Fibroblast of skin of right biceps (primary cell): Measurements from ENCODE around the gene FAM219B.
A peak's percentile ranks its signal among the peaks of the same experiment; 100 is the strongest.
"Not testable (repeated sequence)": the region's sequence is repeated elsewhere in the genome, so short reads cannot be mapped to it uniquely, and the experiment has no call there.

ENCODE experiments used
- DNase-seq: peaks from one replicate; pipeline ENCODE4 v3.0.0-alpha.2; 2013

Gene FAM219B

GRCh38 chr15:74906450-74907162, at the start of gene FAM219B:
TSS of gene FAM219B (minus strand) at chr15:74906851. CDS start at chr15:74906800, 51 bp downstream.
- DNase-seq = peak; percentile 84

- peak; percentile 73 for DNase-seq
Observed at GRCh38 chr15:74955796-74956647, 49.4 kb upstream of the FAM219B start.

- DNase-seq = no peak
Observed at GRCh38 chr15:74955017-74955416, 48.4 kb upstream of the FAM219B start.

- DNase-seq = peak; percentile 56
Observed at GRCh38 chr15:74954515-74954914, 47.9 kb upstream of the FAM219B start.

- no peak for DNase-seq
Observed at GRCh38 chr15:74951006-74951405, 44.4 kb upstream of the FAM219B start.

- DNase-seq = peak; percentile 61
Observed at GRCh38 chr15:74950078-74950908, 43.6 kb upstream of the FAM219B start.

- peak; percentile 97 for DNase-seq
Observed at GRCh38 chr15:74937590-74938371, 31.1 kb upstream of the FAM219B start, which contains the start of gene COX5A. TSS of gene COX5A (minus strand) at chr15:74938073. CDS start at chr15:74938014, 59 bp downstream.

GRCh38 chr15:74937272-74937589, 30.6 kb upstream of the FAM219B start:
- DNase-seq = no peak

GRCh38 chr15:74935193-74935592, 28.5 kb upstream of the FAM219B start:
- DNase-seq = not testable (repeated sequence)

GRCh38 chr15:74933573-74933972, 26.9 kb upstream of the FAM219B start:
- DNase-seq = no peak

GRCh38 chr15:74928771-74929198, 22.1 kb upstream of the FAM219B start:
- no peak for DNase-seq

- no peak for DNase-seq
Observed at GRCh38 chr15:74924525-74924924, 17.9 kb upstream of the FAM219B start.

- DNase-seq = no peak
Observed at GRCh38 chr15:74920456-74920855, 13.8 kb upstream of the FAM219B start.

GRCh38 chr15:74917676-74918075, 11.0 kb upstream of the FAM219B start:
- DNase-seq = peak; percentile 13

- not testable (repeated sequence) for DNase-seq
Observed at GRCh38 chr15:74913799-74914198, 7.1 kb upstream of the FAM219B start.

GRCh38 chr15:74913041-74913440, 6.4 kb upstream of the FAM219B start:
- no peak for DNase-seq

- no peak for DNase-seq
Observed at GRCh38 chr15:74908635-74909034, 2.0 kb upstream of the FAM219B start.

- DNase-seq = no peak
Observed at GRCh38 chr15:74907163-74907870, 666 bp upstream of the FAM219B start.

- DNase-seq = peak; percentile 22
Observed at GRCh38 chr15:74906067-74906449, 593 bp downstream of the FAM219B start.

- DNase-seq = no peak
Observed at GRCh38 chr15:74904190-74904805, 2.4 kb downstream of the FAM219B start.

GRCh38 chr15:74903676-74904075, 3.0 kb downstream of the FAM219B start:
- DNase-seq = no peak
